Type B pancreatic cell (in vitro differentiated cells): ENCODE measurements around the gene HINT3. TPM values are rescaled to one million over a fixed set of nuclear protein-coding genes. Genes with fewer than 3 reads are reported as not detected.

Source experiments
- DNase-seq: peaks from one replicate; pipeline ENCODE4 v3.0.0; 2021; ENCODE audit warnings: mixed read lengths; ENCODE audit not compliant: unreplicated experiment; ENCODE audit errors: extremely low spot score
- H3K27ac Mint-ChIP-seq: 2 replicates; pipeline ENCODE4 v1.8.0; 2021; ENCODE audit warnings: mild to moderate bottlenecking, mixed read lengths
- H3K27me3 Mint-ChIP-seq: 2 replicates; pipeline ENCODE4 v1.8.0; 2021; ENCODE audit warnings: mixed read lengths
- H3K36me3 Mint-ChIP-seq: 2 replicates; pipeline ENCODE4 v1.8.0; 2021; ENCODE audit warnings: mixed read lengths
- H3K4me1 Mint-ChIP-seq: one replicate; pipeline ENCODE4 v1.8.0; 2021; ENCODE audit warnings: mixed read lengths; ENCODE audit not compliant: unreplicated experiment
- H3K4me3 Mint-ChIP-seq: 2 replicates; pipeline ENCODE4 v1.8.0; 2021; ENCODE audit warnings: mild to moderate bottlenecking, mixed read lengths
- H3K9me3 Mint-ChIP-seq: 2 replicates; pipeline ENCODE4 v1.8.0; 2021; ENCODE audit warnings: mixed read lengths
- total RNA-seq: library from RNA; stranded (reverse); gene quantifications from 2 replicates; pipeline ENCODE4 v1.2.1, GENCODE V29; 2021; ENCODE audit warnings: low replicate concordance
- TF ChIP-seq, protein P1 (sequence below): fragments of 200-600 bp; sonication (generic); conservative IDR thresholded peaks from 2 replicates; pipeline ENCODE4 v1.5.0; 2021; ENCODE audit warnings: antibody characterized with exemption, mild to moderate bottlenecking

The HINT3 gene
- total RNA-seq, 1 donor from 2014 or later = 14.8 TPM

- Mint-ChIP-seq H3K9me3 (no peaks in the 10 kb centered on the region), H3K4me3 (no peak overlapping the region), H3K4me1 (no peaks in the 10 kb centered on the region), H3K27ac (no peak overlapping the region), H3K36me3 (no peaks in the 10 kb centered on the region), H3K27me3 (peaks cover 2% of the 10 kb centered on the region)
- DNase-seq = no peak
- TF ChIP-seq, protein P1, sequence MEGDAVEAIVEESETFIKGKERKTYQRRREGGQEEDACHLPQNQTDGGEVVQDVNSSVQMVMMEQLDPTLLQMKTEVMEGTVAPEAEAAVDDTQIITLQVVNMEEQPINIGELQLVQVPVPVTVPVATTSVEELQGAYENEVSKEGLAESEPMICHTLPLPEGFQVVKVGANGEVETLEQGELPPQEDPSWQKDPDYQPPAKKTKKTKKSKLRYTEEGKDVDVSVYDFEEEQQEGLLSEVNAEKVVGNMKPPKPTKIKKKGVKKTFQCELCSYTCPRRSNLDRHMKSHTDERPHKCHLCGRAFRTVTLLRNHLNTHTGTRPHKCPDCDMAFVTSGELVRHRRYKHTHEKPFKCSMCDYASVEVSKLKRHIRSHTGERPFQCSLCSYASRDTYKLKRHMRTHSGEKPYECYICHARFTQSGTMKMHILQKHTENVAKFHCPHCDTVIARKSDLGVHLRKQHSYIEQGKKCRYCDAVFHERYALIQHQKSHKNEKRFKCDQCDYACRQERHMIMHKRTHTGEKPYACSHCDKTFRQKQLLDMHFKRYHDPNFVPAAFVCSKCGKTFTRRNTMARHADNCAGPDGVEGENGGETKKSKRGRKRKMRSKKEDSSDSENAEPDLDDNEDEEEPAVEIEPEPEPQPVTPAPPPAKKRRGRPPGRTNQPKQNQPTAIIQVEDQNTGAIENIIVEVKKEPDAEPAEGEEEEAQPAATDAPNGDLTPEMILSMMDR = peak; percentile 21
Measured at GRCh38 chr6:125952764-125953501, 3.6 kb upstream of the HINT3 start.

- Mint-ChIP-seq H3K27ac (no peak overlapping the region), H3K4me1 (no peaks in the 10 kb centered on the region), H3K9me3 (no peaks in the 10 kb centered on the region), H3K4me3 (no peak overlapping the region), H3K36me3 (no peaks in the 10 kb centered on the region), H3K27me3 (peaks cover 2% of the 10 kb centered on the region)
- no peak for DNase-seq
- TF ChIP-seq, protein P1 = no peak
Measured at GRCh38 chr6:125953502-125953875, 3.1 kb upstream of the HINT3 start.

DNA sequence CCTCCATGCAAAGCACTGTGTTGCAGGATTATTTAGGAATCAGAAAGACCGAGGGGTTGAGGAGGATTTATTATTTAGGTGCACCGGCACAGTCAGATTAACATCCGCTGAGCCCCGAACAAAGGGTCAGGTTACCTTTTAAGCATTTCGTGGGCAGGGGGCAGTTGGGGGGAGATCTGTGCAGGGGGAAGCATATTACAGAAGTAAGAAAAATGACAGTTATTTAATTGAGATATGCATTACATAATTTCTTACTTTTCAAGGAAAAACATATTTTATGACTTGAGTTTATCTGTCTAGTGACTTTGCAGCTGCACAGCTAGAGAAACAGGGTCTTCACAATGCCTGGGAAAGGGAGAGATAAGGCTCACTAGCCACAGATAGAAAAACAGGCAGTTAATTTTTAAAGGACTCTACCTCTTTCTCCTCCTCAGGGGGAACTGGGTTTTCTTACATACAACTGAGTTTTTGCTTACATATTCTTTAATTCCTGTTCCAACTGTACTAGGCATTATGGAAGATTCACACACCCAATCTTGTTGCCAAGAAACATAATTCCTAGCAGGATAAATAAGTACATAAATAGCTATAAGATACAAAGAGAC, 1.7 kb upstream of the HINT3 start:
- Mint-ChIP-seq H3K4me1 (no peaks in the 10 kb centered on the region), H3K9me3 (no peaks in the 10 kb centered on the region)

DNA sequence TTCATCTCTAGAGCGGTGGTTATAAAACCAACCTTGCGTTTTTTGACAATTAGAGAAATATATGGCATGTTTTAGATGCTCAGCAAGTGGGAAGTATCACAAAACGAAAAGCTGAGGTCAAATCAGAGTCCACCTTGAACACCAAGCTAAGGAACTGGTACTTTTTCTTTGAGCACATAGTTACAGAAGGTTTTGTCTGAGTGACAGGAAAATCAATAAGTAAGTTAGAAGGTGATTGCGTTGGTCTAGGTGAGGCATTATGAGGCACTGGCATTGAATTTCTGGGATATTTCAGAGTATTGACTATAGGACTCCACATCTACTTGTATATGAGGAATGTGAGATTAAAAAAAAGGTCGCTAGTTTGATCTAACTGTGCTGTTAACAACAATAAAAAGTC, 597 bp upstream of the HINT3 start:
- TF ChIP-seq, protein P1 = no peak
- no peak overlapping the region for H3K4me3 Mint-ChIP-seq
- peak overlapping the region; percentile 77 for H3K27ac Mint-ChIP-seq
- H3K4me1 Mint-ChIP-seq = no peaks in the 10 kb centered on the region
- no peak for DNase-seq
- H3K27me3 Mint-ChIP-seq = peaks cover 2% of the 10 kb centered on the region
- H3K9me3 Mint-ChIP-seq = no peaks in the 10 kb centered on the region
- no peaks in the 10 kb centered on the region for H3K36me3 Mint-ChIP-seq

More for the DNA sequence above, 1.7 kb upstream of the HINT3 start:
- Mint-ChIP-seq H3K4me3 (peak overlapping the region; percentile 48), H3K27me3 (peaks cover 2% of the 10 kb centered on the region), H3K27ac (peak overlapping the region; percentile 23), H3K36me3 (no peaks in the 10 kb centered on the region)
- TF ChIP-seq, protein P1 = no peak
- no peak for DNase-seq

- Mint-ChIP-seq H3K27ac (no peak overlapping the region), H3K27me3 (no peaks in the 10 kb centered on the region), H3K4me3 (no peak overlapping the region), H3K36me3 (no peaks in the 10 kb centered on the region), H3K9me3 (no peaks in the 10 kb centered on the region), H3K4me1 (no peaks in the 10 kb centered on the region)
- TF ChIP-seq, protein P1 = no peak
- no peak for DNase-seq
Measured at GRCh38 chr6:125957391-125957693, 772 bp downstream of the HINT3 start.
